NB4 (cell line): ENCODE results near the gene PRR15L.

Experiments
- CTCF ChIP-seq: IDR thresholded peaks from one replicate; pipeline ENCODE4 v1.5.1; 2012; ENCODE audit warnings: low read depth, low read length
- MYC ChIP-seq: IDR thresholded peaks from 2 replicates; pipeline ENCODE4 v1.6.1; 2011; ENCODE audit warnings: low read depth, low read length
- POLR2A ChIP-seq: IDR thresholded peaks from 2 replicates; pipeline ENCODE4 v1.6.1; 2011; ENCODE audit warnings: mild to moderate bottlenecking; ENCODE audit not compliant: insufficient read length; ENCODE audit errors: extremely low read depth

DNA sequence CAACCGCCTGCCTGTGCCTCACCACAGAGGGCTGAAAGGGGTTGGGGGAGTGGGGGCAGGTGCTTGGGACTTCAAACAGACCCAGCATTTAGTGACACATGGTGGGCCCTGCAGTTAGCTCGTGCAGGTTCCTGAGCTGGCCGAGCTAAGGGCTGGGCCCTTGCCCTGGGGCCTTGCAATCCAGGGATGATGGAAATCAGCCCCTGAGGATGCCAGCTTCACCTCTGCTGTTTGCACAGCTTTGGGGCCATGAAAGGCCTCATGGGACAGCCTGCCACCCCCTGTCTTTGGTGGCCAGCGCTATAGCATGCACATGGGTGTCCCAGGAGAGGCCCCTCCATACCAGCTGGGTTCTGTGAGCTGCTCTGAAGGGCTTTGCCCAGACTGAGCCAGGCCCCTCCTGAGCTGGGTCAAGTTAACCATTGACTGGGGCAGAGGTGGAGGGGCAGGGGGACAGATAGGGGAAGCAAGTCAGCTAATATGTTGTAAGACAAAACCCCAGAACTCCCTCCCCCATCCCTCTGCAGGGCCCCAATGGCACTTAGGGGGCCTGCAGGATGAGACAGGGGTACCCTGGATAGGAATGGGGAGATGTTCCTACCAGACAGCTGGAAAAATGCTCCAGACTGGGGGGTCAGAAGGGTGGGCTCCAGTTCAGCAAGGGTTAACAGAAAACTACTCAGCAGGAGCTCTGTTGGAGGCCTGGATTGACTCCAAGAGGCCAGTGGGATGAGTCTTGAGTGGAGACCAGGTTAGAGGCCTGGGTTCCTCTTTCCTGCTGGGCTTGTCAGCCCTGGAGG lies 692 bp downstream of the PRR15L start:
- TF ChIP-seq CTCF (no peak), POLR2A (no peak), MYC (no peak)
